Measurements from ENCODE around the gene MOGAT2.
A peak's percentile ranks its signal among the peaks of the same experiment; 100 is the strongest.

MOGAT2 gene

GRCh38 chr11:75768909-75769771 lies 51.5 kb downstream of the MOGAT2 start:
- peaks cover 55% of the 10 kb centered on the region for H3K27me3 Mint-ChIP-seq (ENCODE audit: low read depth)
- H3K27ac Mint-ChIP-seq = no peak overlapping the region
- TF ChIP-seq, protein P1, sequence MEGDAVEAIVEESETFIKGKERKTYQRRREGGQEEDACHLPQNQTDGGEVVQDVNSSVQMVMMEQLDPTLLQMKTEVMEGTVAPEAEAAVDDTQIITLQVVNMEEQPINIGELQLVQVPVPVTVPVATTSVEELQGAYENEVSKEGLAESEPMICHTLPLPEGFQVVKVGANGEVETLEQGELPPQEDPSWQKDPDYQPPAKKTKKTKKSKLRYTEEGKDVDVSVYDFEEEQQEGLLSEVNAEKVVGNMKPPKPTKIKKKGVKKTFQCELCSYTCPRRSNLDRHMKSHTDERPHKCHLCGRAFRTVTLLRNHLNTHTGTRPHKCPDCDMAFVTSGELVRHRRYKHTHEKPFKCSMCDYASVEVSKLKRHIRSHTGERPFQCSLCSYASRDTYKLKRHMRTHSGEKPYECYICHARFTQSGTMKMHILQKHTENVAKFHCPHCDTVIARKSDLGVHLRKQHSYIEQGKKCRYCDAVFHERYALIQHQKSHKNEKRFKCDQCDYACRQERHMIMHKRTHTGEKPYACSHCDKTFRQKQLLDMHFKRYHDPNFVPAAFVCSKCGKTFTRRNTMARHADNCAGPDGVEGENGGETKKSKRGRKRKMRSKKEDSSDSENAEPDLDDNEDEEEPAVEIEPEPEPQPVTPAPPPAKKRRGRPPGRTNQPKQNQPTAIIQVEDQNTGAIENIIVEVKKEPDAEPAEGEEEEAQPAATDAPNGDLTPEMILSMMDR (IDR thresholded peaks at IDR 0.05; ENCODE audit: unreplicated experiment in 3 of 3) = no peak
- no peaks in the 10 kb centered on the region for H3K36me3 Mint-ChIP-seq (ENCODE audit: low read depth)
- H3K9me3 Mint-ChIP-seq = no peaks in the 10 kb centered on the region
- peak overlapping the region; percentile 55 to 72 (median 65) for H3K4me3 Mint-ChIP-seq
- H3K4me1 Mint-ChIP-seq = no peaks in the 10 kb centered on the region

GRCh38 chr11:75770102-75770501 lies 52.5 kb downstream of the MOGAT2 start:
- peak overlapping the region in 1 of 3 experiments; percentile 4 for H3K27ac Mint-ChIP-seq
- H3K4me3 Mint-ChIP-seq = peak overlapping the region; percentile 62 to 72 (median 64)
- no peaks in the 10 kb centered on the region for H3K4me1 Mint-ChIP-seq
- H3K9me3 Mint-ChIP-seq = no peaks in the 10 kb centered on the region
- H3K36me3 Mint-ChIP-seq (ENCODE audit: low read depth) = no peaks in the 10 kb centered on the region
- peaks cover 48% of the 10 kb centered on the region for H3K27me3 Mint-ChIP-seq (ENCODE audit: low read depth)
- TF ChIP-seq, protein P1 (IDR thresholded peaks at IDR 0.05; ENCODE audit: unreplicated experiment in 3 of 3) = no peak

GRCh38 chr11:75771646-75772410 lies 54.2 kb downstream of the MOGAT2 start:
- Mint-ChIP-seq H3K4me1 (no peaks in the 10 kb centered on the region), H3K9me3 (no peaks in the 10 kb centered on the region), H3K27ac (no peak overlapping the region), H3K36me3 (ENCODE audit: low read depth) (no peaks in the 10 kb centered on the region), H3K27me3 (ENCODE audit: low read depth) (peaks cover 43% of the 10 kb centered on the region), H3K4me3 (no peak overlapping the region)
- TF ChIP-seq, protein P1 (IDR thresholded peaks at IDR 0.05; ENCODE audit: unreplicated experiment in 3 of 3) = no peak

DNA sequence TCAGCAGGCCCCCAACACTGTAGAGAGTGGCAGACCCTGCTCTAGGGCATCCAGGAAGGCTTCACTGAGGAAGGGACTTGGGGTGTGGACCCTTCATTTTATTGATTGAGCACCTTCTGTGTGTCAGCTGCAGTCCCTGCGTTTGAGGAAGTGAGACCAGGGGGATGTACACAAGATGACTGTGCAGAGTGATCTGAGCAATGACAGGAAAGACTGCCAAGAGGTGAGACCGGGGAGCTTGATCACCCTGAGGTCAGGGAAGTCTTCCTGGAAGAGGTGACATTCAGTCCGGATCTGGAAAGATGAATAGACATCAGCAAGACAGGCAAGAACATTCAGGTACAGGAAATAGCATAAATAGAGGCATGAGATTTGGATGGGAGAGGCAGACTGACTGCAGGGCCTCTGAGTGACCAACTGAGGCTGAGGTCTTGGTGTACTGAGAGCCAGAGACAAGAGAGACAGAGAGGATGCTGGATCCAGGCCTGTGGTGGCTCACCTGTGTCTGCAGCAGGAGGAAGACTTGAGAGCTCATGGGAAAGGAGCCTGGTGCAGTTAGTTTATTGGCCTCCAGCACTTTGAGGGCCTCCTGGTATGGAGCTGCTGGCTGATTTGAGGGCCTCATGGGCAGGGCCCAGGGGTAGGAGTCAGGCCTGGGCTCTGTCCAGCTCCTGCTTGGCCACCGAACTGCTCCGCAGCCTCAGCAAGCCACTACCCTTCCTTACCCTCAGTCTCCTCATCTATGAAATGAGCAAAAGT lies 56.1 kb downstream of the MOGAT2 start:
- Mint-ChIP-seq H3K4me3 (no peak overlapping the region), H3K4me1 (no peaks in the 10 kb centered on the region), H3K27me3 (ENCODE audit: low read depth) (peaks cover 28% of the 10 kb centered on the region), H3K36me3 (ENCODE audit: low read depth) (no peaks in the 10 kb centered on the region), H3K27ac (no peak overlapping the region), H3K9me3 (no peaks in the 10 kb centered on the region)
- TF ChIP-seq, protein P1 (IDR thresholded peaks at IDR 0.05; ENCODE audit: unreplicated experiment in 3 of 3) = no peak

GRCh38 chr11:75775056-75775455 lies 57.4 kb downstream of the MOGAT2 start:
- TF ChIP-seq, protein P1 (IDR thresholded peaks at IDR 0.05; ENCODE audit: unreplicated experiment in 3 of 3) = no peak
- Mint-ChIP-seq H3K27ac (no peak overlapping the region), H3K9me3 (no peaks in the 10 kb centered on the region), H3K4me1 (no peaks in the 10 kb centered on the region), H3K27me3 (ENCODE audit: low read depth) (peaks cover 17% of the 10 kb centered on the region), H3K36me3 (ENCODE audit: low read depth) (no peaks in the 10 kb centered on the region), H3K4me3 (no peak overlapping the region)
